Measurements from ENCODE around the gene MED12L.

Gene MED12L

DNA sequence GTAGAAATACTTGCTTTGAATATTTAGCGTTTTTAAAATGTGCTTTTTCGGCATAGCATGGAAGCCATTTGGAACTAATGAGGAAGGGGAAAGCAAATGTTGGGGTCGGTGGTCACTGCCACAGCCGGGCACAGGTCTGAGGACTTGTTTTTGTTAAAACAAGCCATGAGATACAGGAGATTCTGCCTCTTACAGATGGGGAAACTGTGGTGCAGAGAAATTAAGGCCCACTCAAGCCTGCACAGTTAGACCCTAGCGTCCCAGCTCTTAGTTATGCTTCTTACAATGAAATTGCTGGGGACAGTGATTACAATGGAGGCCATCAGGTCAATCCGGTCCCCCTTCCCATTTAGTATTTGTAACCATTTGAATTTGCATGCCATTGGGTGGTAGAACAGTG, 120.0 kb downstream of the MED12L start:
- H3K4me1 ChIP-seq (ENCODE audit: control insufficient read depth, insufficient read depth, low read length, poor library complexity, severe bottlenecking): peaks cover 27% of the 10 kb centered on the region

GRCh38 chr3:151206201-151206600, 120.7 kb downstream of the MED12L start:
- no peak overlapping the region for H3K4me3 ChIP-seq (ENCODE audit: insufficient read depth, low read depth, low read length, poor library complexity, severe bottlenecking)
- no peaks in the 10 kb centered on the region for H3K27me3 ChIP-seq (replicated peaks; ENCODE audit: control insufficient read depth, insufficient read depth, low read length, poor library complexity, severe bottlenecking)
- no peak for DNase-seq
- H3K4me1 ChIP-seq (ENCODE audit: control insufficient read depth, insufficient read depth, low read length, poor library complexity, severe bottlenecking): peaks cover 27% of the 10 kb centered on the region
- H3K27ac ChIP-seq (ENCODE audit: insufficient read depth, low read length, poor library complexity, severe bottlenecking): no peak overlapping the region
- no peaks in the 10 kb centered on the region for H3K9me3 ChIP-seq (ENCODE audit: control insufficient read depth, low read length)
- no peaks in the 10 kb centered on the region for H3K36me3 ChIP-seq (ENCODE audit: control insufficient read depth, insufficient read depth, low read length)

More for the DNA sequence above, 120.0 kb downstream of the MED12L start:
- Histone ChIP-seq H3K27me3 (replicated peaks; ENCODE audit: control insufficient read depth, insufficient read depth, low read length, poor library complexity, severe bottlenecking) (no peaks in the 10 kb centered on the region), H3K36me3 (ENCODE audit: control insufficient read depth, insufficient read depth, low read length) (no peaks in the 10 kb centered on the region), H3K9me3 (ENCODE audit: control insufficient read depth, low read length) (no peaks in the 10 kb centered on the region), H3K4me3 (ENCODE audit: insufficient read depth, low read depth, low read length, poor library complexity, severe bottlenecking) (no peak overlapping the region), H3K27ac (ENCODE audit: insufficient read depth, low read length, poor library complexity, severe bottlenecking) (peak overlapping the region; percentile 53)
- DNase-seq: no peak

GRCh38 chr3:151209654-151210053, 124.2 kb downstream of the MED12L start:
- Histone ChIP-seq H3K27ac (ENCODE audit: insufficient read depth, low read length, poor library complexity, severe bottlenecking) (peak overlapping the region; percentile 12), H3K9me3 (ENCODE audit: control insufficient read depth, low read length) (no peaks in the 10 kb centered on the region), H3K27me3 (replicated peaks; ENCODE audit: control insufficient read depth, insufficient read depth, low read length, poor library complexity, severe bottlenecking) (no peaks in the 10 kb centered on the region), H3K4me3 (ENCODE audit: insufficient read depth, low read depth, low read length, poor library complexity, severe bottlenecking) (no peak overlapping the region), H3K4me1 (ENCODE audit: control insufficient read depth, insufficient read depth, low read length, poor library complexity, severe bottlenecking) (peaks cover 17% of the 10 kb centered on the region), H3K36me3 (ENCODE audit: control insufficient read depth, insufficient read depth, low read length) (no peaks in the 10 kb centered on the region)
- no peak for DNase-seq

DNA sequence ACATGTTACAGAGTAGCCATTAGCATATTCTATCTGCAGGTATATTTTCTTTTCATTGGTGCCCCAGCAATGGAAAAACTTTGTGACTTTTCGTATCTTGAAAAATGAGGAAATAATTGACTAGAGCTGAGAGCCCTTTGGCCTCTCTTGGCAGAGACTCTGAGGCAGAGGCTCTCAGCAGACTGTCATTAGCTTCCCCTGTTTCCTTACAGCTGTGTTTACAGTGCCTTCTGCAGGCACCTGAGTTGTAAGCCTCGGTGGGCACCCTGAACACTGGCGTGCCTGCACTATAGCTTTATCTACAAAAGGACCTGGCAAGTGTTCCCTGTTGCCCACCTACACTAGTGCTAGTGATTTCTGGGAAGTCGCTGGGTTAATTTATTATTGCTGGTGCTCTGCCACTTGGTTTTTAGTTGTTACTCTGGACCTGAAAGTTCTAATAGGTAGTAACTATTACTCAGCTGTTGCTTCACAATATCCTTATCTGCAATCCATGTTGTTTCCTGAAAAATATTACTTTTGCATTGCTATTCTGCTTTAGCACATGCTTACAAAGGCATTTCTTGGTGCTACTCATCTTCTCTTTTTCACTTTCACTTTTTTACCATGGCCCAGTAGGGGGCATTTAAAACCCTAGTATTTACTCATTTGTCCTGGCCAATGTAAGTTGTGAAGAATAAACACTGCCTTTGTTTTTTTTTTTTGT, 125.4 kb downstream of the MED12L start:
- no peak for DNase-seq
- Histone ChIP-seq H3K9me3 (ENCODE audit: control insufficient read depth, low read length) (no peaks in the 10 kb centered on the region), H3K36me3 (ENCODE audit: control insufficient read depth, insufficient read depth, low read length) (no peaks in the 10 kb centered on the region), H3K27ac (ENCODE audit: insufficient read depth, low read length, poor library complexity, severe bottlenecking) (no peak overlapping the region), H3K4me1 (ENCODE audit: control insufficient read depth, insufficient read depth, low read length, poor library complexity, severe bottlenecking) (peaks cover 7% of the 10 kb centered on the region), H3K4me3 (ENCODE audit: insufficient read depth, low read depth, low read length, poor library complexity, severe bottlenecking) (no peak overlapping the region), H3K27me3 (replicated peaks; ENCODE audit: control insufficient read depth, insufficient read depth, low read length, poor library complexity, severe bottlenecking) (no peaks in the 10 kb centered on the region)

DNA sequence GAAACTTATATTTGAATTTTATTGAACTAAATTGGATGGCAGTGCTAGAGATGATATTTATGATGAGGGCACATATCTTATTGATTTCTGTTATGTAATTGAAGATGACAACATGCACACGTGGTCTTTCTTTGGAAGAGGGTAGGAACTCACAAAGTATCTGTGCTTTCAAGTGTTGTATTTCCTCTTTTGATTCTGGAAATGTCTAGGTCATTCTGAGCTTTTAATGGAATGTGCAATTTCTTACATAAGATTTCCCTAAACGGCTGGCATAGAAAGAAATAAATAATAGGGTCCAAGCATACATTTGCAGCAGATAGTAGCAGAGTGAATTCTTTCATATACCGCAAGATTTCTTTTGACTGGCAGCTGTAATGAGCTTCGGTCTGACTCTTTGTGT, 127.7 kb downstream of the MED12L start:
- H3K9me3 ChIP-seq (ENCODE audit: control insufficient read depth, low read length): no peaks in the 10 kb centered on the region
- no peak overlapping the region for H3K4me3 ChIP-seq (ENCODE audit: insufficient read depth, low read depth, low read length, poor library complexity, severe bottlenecking)
- DNase-seq: no peak
- H3K4me1 ChIP-seq (ENCODE audit: control insufficient read depth, insufficient read depth, low read length, poor library complexity, severe bottlenecking): no peaks in the 10 kb centered on the region
- no peaks in the 10 kb centered on the region for H3K36me3 ChIP-seq (ENCODE audit: control insufficient read depth, insufficient read depth, low read length)
- H3K27me3 ChIP-seq (replicated peaks; ENCODE audit: control insufficient read depth, insufficient read depth, low read length, poor library complexity, severe bottlenecking): no peaks in the 10 kb centered on the region
- H3K27ac ChIP-seq (ENCODE audit: insufficient read depth, low read length, poor library complexity, severe bottlenecking): no peak overlapping the region

GRCh38 chr3:151213881-151214280, 128.4 kb downstream of the MED12L start:
- Histone ChIP-seq H3K9me3 (ENCODE audit: control insufficient read depth, low read length) (no peaks in the 10 kb centered on the region), H3K36me3 (ENCODE audit: control insufficient read depth, insufficient read depth, low read length) (no peaks in the 10 kb centered on the region), H3K4me1 (ENCODE audit: control insufficient read depth, insufficient read depth, low read length, poor library complexity, severe bottlenecking) (no peaks in the 10 kb centered on the region), H3K4me3 (ENCODE audit: insufficient read depth, low read depth, low read length, poor library complexity, severe bottlenecking) (no peak overlapping the region), H3K27me3 (replicated peaks; ENCODE audit: control insufficient read depth, insufficient read depth, low read length, poor library complexity, severe bottlenecking) (no peaks in the 10 kb centered on the region), H3K27ac (ENCODE audit: insufficient read depth, low read length, poor library complexity, severe bottlenecking) (no peak overlapping the region)
- no peak for DNase-seq

GRCh38 chr3:151214459-151214858, 129.0 kb downstream of the MED12L start:
- DNase-seq: no peak
- Histone ChIP-seq H3K27ac (ENCODE audit: insufficient read depth, low read length, poor library complexity, severe bottlenecking) (no peak overlapping the region), H3K4me1 (ENCODE audit: control insufficient read depth, insufficient read depth, low read length, poor library complexity, severe bottlenecking) (no peaks in the 10 kb centered on the region), H3K36me3 (ENCODE audit: control insufficient read depth, insufficient read depth, low read length) (no peaks in the 10 kb centered on the region), H3K4me3 (ENCODE audit: insufficient read depth, low read depth, low read length, poor library complexity, severe bottlenecking) (no peak overlapping the region), H3K27me3 (replicated peaks; ENCODE audit: control insufficient read depth, insufficient read depth, low read length, poor library complexity, severe bottlenecking) (no peaks in the 10 kb centered on the region), H3K9me3 (ENCODE audit: control insufficient read depth, low read length) (no peaks in the 10 kb centered on the region)

GRCh38 chr3:151216641-151217607, 131.5 kb downstream of the MED12L start:
- Histone ChIP-seq H3K9me3 (ENCODE audit: control insufficient read depth, low read length) (no peaks in the 10 kb centered on the region), H3K36me3 (ENCODE audit: control insufficient read depth, insufficient read depth, low read length) (no peaks in the 10 kb centered on the region), H3K27ac (ENCODE audit: insufficient read depth, low read length, poor library complexity, severe bottlenecking) (no peak overlapping the region), H3K4me1 (ENCODE audit: control insufficient read depth, insufficient read depth, low read length, poor library complexity, severe bottlenecking) (no peaks in the 10 kb centered on the region), H3K4me3 (ENCODE audit: insufficient read depth, low read depth, low read length, poor library complexity, severe bottlenecking) (no peak overlapping the region), H3K27me3 (replicated peaks; ENCODE audit: control insufficient read depth, insufficient read depth, low read length, poor library complexity, severe bottlenecking) (no peaks in the 10 kb centered on the region)
- no peak for DNase-seq

GRCh38 chr3:151218136-151218535, 132.7 kb downstream of the MED12L start:
- Histone ChIP-seq H3K4me3 (ENCODE audit: insufficient read depth, low read depth, low read length, poor library complexity, severe bottlenecking) (no peak overlapping the region), H3K27ac (ENCODE audit: insufficient read depth, low read length, poor library complexity, severe bottlenecking) (no peak overlapping the region), H3K4me1 (ENCODE audit: control insufficient read depth, insufficient read depth, low read length, poor library complexity, severe bottlenecking) (no peaks in the 10 kb centered on the region), H3K36me3 (ENCODE audit: control insufficient read depth, insufficient read depth, low read length) (no peaks in the 10 kb centered on the region), H3K9me3 (ENCODE audit: control insufficient read depth, low read length) (no peaks in the 10 kb centered on the region), H3K27me3 (replicated peaks; ENCODE audit: control insufficient read depth, insufficient read depth, low read length, poor library complexity, severe bottlenecking) (no peaks in the 10 kb centered on the region)
- no peak for DNase-seq

GRCh38 chr3:151219056-151219455, 133.6 kb downstream of the MED12L start:
- DNase-seq: no peak
- Histone ChIP-seq H3K4me1 (ENCODE audit: control insufficient read depth, insufficient read depth, low read length, poor library complexity, severe bottlenecking) (no peaks in the 10 kb centered on the region), H3K9me3 (ENCODE audit: control insufficient read depth, low read length) (no peaks in the 10 kb centered on the region), H3K27me3 (replicated peaks; ENCODE audit: control insufficient read depth, insufficient read depth, low read length, poor library complexity, severe bottlenecking) (no peaks in the 10 kb centered on the region), H3K36me3 (ENCODE audit: control insufficient read depth, insufficient read depth, low read length) (no peaks in the 10 kb centered on the region), H3K4me3 (ENCODE audit: insufficient read depth, low read depth, low read length, poor library complexity, severe bottlenecking) (no peak overlapping the region), H3K27ac (ENCODE audit: insufficient read depth, low read length, poor library complexity, severe bottlenecking) (no peak overlapping the region)
